ENCODE results near the gene HAUS7. TPM values are rescaled to one million over a fixed set of nuclear protein-coding genes. Genes with fewer than 3 reads are reported as not detected.

Gene HAUS7
- total and polyA plus RNA-seq, 4 donors = 11.3 to 42.9 (median 28.0) TPM

GRCh38 chrX:153465691-153466380 is 4.5 kb downstream of the HAUS7 start:
- H3K27ac ChIP-seq (ENCODE audit: low read depth in 1 of 2, low read length in 1 of 2) = no peak overlapping the region
- H3K36me3 ChIP-seq (ENCODE audit: control insufficient read depth in 4 of 4, insufficient read depth in 4 of 4, low read length in 4 of 4) = peaks cover 0 to 7% (median 6%) of the 10 kb centered on the region in 4 donors
- 86 to 88% methylated on average over 19 of the region's 19 CpGs for WGBS, 2 donors
- TF ChIP-seq, protein P1, sequence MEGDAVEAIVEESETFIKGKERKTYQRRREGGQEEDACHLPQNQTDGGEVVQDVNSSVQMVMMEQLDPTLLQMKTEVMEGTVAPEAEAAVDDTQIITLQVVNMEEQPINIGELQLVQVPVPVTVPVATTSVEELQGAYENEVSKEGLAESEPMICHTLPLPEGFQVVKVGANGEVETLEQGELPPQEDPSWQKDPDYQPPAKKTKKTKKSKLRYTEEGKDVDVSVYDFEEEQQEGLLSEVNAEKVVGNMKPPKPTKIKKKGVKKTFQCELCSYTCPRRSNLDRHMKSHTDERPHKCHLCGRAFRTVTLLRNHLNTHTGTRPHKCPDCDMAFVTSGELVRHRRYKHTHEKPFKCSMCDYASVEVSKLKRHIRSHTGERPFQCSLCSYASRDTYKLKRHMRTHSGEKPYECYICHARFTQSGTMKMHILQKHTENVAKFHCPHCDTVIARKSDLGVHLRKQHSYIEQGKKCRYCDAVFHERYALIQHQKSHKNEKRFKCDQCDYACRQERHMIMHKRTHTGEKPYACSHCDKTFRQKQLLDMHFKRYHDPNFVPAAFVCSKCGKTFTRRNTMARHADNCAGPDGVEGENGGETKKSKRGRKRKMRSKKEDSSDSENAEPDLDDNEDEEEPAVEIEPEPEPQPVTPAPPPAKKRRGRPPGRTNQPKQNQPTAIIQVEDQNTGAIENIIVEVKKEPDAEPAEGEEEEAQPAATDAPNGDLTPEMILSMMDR (IDR thresholded peaks at IDR 0.05; ENCODE audit: control extremely low read depth, extremely low read depth) = no peak
- H3K4me3 ChIP-seq = no peak overlapping the region
- no peak for DNase-seq
- no peak overlapping the region for H3K9ac ChIP-seq (ENCODE audit: insufficient read depth in 1 of 2, low read length in 2 of 2)
- no peaks in the 10 kb centered on the region for H3K27me3 ChIP-seq (ENCODE audit: control insufficient read depth in 3 of 3, insufficient read depth in 3 of 3, low read length in 2 of 3)
- no peak for ATAC-seq (ENCODE audit: insufficient read depth, low FRiP score)
- H3K4me1 ChIP-seq (ENCODE audit: control insufficient read depth in 5 of 5, insufficient read depth in 5 of 5, low read length in 5 of 5) = peaks cover 0 to 7% (median 0%) of the 10 kb centered on the region in 5 donors
- H3K9me3 ChIP-seq (ENCODE audit: control insufficient read depth in 4 of 4, insufficient read depth in 3 of 4, low read length in 3 of 4) = peaks cover 0 to 13% (median 0%) of the 10 kb centered on the region in 4 donors

GRCh38 chrX:153464116-153464515 is 6.3 kb downstream of the HAUS7 start:
- H3K9ac ChIP-seq (ENCODE audit: insufficient read depth in 1 of 2, low read length in 2 of 2) = no peak overlapping the region
- H3K36me3 ChIP-seq (ENCODE audit: control insufficient read depth in 4 of 4, insufficient read depth in 4 of 4, low read length in 4 of 4) = peaks cover 0 to 7% (median 6%) of the 10 kb centered on the region in 4 donors
- DNase-seq (no peak), ATAC-seq (ENCODE audit: insufficient read depth, low FRiP score) (no peak)
- no peak overlapping the region for H3K4me3 ChIP-seq
- H3K9me3 ChIP-seq (ENCODE audit: control insufficient read depth in 4 of 4, insufficient read depth in 3 of 4, low read length in 3 of 4) = peaks cover 0 to 13% (median 0%) of the 10 kb centered on the region in 4 donors
- H3K27me3 ChIP-seq (ENCODE audit: control insufficient read depth in 3 of 3, insufficient read depth in 3 of 3, low read length in 2 of 3) = no peaks in the 10 kb centered on the region
- TF ChIP-seq, protein P1 (IDR thresholded peaks at IDR 0.05; ENCODE audit: control extremely low read depth, extremely low read depth) = no peak
- no peak overlapping the region for H3K27ac ChIP-seq (ENCODE audit: low read depth in 1 of 2, low read length in 1 of 2)
- H3K4me1 ChIP-seq (ENCODE audit: control insufficient read depth in 5 of 5, insufficient read depth in 5 of 5, low read length in 5 of 5) = no peaks in the 10 kb centered on the region
- WGBS, 2 donors = 80 to 93% methylated on average over 5 of the region's 5 CpGs

DNA sequence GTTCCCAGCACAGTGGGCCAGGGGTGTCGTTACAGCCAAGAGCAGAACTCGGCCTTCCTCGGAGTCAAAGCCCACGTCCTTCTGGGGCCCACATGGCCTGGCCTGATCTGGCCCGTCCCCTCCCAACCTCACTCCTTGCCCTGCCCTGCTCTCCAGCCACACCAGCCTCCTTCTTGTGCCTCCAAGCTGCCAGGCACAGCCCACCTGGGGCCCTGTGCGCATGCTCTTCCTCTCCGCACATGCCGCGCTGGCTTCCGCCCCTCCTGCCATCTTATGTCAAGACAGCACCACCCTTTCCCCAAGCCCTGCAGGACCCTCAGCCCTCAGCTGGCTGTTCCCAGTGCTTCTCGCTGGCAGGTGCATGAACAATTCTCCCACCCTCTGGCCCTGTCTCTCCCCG is 6.8 kb downstream of the HAUS7 start:
- Histone ChIP-seq H3K27ac (ENCODE audit: low read depth in 1 of 2, low read length in 1 of 2) (no peak overlapping the region), H3K9me3 (ENCODE audit: control insufficient read depth in 4 of 4, insufficient read depth in 3 of 4, low read length in 3 of 4) (peaks cover 0 to 13% (median 0%) of the 10 kb centered on the region in 4 donors), H3K9ac (ENCODE audit: insufficient read depth in 1 of 2, low read length in 2 of 2) (no peak overlapping the region), H3K4me1 (ENCODE audit: control insufficient read depth in 5 of 5, insufficient read depth in 5 of 5, low read length in 5 of 5) (no peaks in the 10 kb centered on the region), H3K4me3 (no peak overlapping the region), H3K36me3 (ENCODE audit: control insufficient read depth in 4 of 4, insufficient read depth in 4 of 4, low read length in 4 of 4) (peaks cover 0 to 7% (median 6%) of the 10 kb centered on the region in 4 donors), H3K27me3 (ENCODE audit: control insufficient read depth in 3 of 3, insufficient read depth in 3 of 3, low read length in 2 of 3) (no peaks in the 10 kb centered on the region)
- DNase-seq (no peak), ATAC-seq (ENCODE audit: insufficient read depth, low FRiP score) (no peak)
- 78 to 96% methylated on average over 11 to 12 of the region's 12 CpGs for WGBS, 2 donors
- TF ChIP-seq, protein P1 (IDR thresholded peaks at IDR 0.05; ENCODE audit: control extremely low read depth, extremely low read depth) = no peak

All from lung (tissue), 12 donors.